ENCODE measurements around the gene IL9R.

The IL9R gene

GRCh38 chrX:155953055-155953454, 44.4 kb upstream of the IL9R start:
- Histone ChIP-seq H3K27me3 (ENCODE audit: insufficient read depth, low read length, poor library complexity, severe bottlenecking) (no peaks in the 10 kb centered on the region), H3K4me3 (ENCODE audit: low read length, poor library complexity, severe bottlenecking) (no peak overlapping the region), H3K9ac (ENCODE audit: low read depth, low read length, poor library complexity, severe bottlenecking) (no peak overlapping the region), H3K79me2 (ENCODE audit: insufficient read depth, low read length) (no peaks in the 10 kb centered on the region), H3F3A (ENCODE audit: low read depth) (no peaks in the 10 kb centered on the region), H3K4me1 (ENCODE audit: insufficient read depth, low read length, poor library complexity, severe bottlenecking) (no peaks in the 10 kb centered on the region), H4K20me1 (ENCODE audit: insufficient read depth, low read length, poor library complexity, severe bottlenecking) (no peaks in the 10 kb centered on the region), H2AFZ (ENCODE audit: low read length) (no peak overlapping the region), H3K9me3 (ENCODE audit: insufficient read depth, low read depth, low read length) (no peaks in the 10 kb centered on the region), H3K9me2 (replicated peaks; ENCODE audit: low read depth, low read length) (no peaks in the 10 kb centered on the region), H3K4me2 (ENCODE audit: low read depth, low read length, poor library complexity, severe bottlenecking) (no peak overlapping the region), H3K36me3 (ENCODE audit: insufficient read depth, low read length) (no peaks in the 10 kb centered on the region)
- TF ChIP-seq CTCF (conservative IDR thresholded peaks at IDR 0.05; ENCODE audit: low read length), result no peak
- no peak for TF ChIP-seq EZH2phosphoT487 (IDR thresholded peaks at IDR 0.05; ENCODE audit: borderline replicate concordance)

- Histone ChIP-seq H3K9ac (ENCODE audit: low read depth, low read length, poor library complexity, severe bottlenecking) (no peak overlapping the region), H4K20me1 (ENCODE audit: insufficient read depth, low read length, poor library complexity, severe bottlenecking) (no peaks in the 10 kb centered on the region), H3K4me2 (ENCODE audit: low read depth, low read length, poor library complexity, severe bottlenecking) (no peak overlapping the region), H3K36me3 (ENCODE audit: insufficient read depth, low read length) (no peaks in the 10 kb centered on the region), H3K4me3 (ENCODE audit: low read length, poor library complexity, severe bottlenecking) (no peak overlapping the region), H3K9me2 (replicated peaks; ENCODE audit: low read depth, low read length) (no peaks in the 10 kb centered on the region), H3K79me2 (ENCODE audit: insufficient read depth, low read length) (no peaks in the 10 kb centered on the region), H3F3A (ENCODE audit: low read depth) (no peaks in the 10 kb centered on the region), H3K27me3 (ENCODE audit: insufficient read depth, low read length, poor library complexity, severe bottlenecking) (no peaks in the 10 kb centered on the region), H2AFZ (ENCODE audit: low read length) (no peak overlapping the region), H3K4me1 (ENCODE audit: insufficient read depth, low read length, poor library complexity, severe bottlenecking) (no peaks in the 10 kb centered on the region), H3K9me3 (ENCODE audit: insufficient read depth, low read depth, low read length) (no peaks in the 10 kb centered on the region)
- TF ChIP-seq EZH2phosphoT487 (IDR thresholded peaks at IDR 0.05; ENCODE audit: borderline replicate concordance), result no peak
- TF ChIP-seq CTCF (conservative IDR thresholded peaks at IDR 0.05; ENCODE audit: low read length), result no peak
Observed at GRCh38 chrX:155954793-155955192, 42.7 kb upstream of the IL9R start.

GRCh38 chrX:155956099-155956498, 41.4 kb upstream of the IL9R start:
- Histone ChIP-seq H3K36me3 (ENCODE audit: insufficient read depth, low read length) (no peaks in the 10 kb centered on the region), H3K9me2 (replicated peaks; ENCODE audit: low read depth, low read length) (no peaks in the 10 kb centered on the region), H2AFZ (ENCODE audit: low read length) (no peak overlapping the region), H4K20me1 (ENCODE audit: insufficient read depth, low read length, poor library complexity, severe bottlenecking) (no peaks in the 10 kb centered on the region), H3K4me3 (ENCODE audit: low read length, poor library complexity, severe bottlenecking) (no peak overlapping the region), H3K27me3 (ENCODE audit: insufficient read depth, low read length, poor library complexity, severe bottlenecking) (no peaks in the 10 kb centered on the region), H3K9me3 (ENCODE audit: insufficient read depth, low read depth, low read length) (no peaks in the 10 kb centered on the region), H3K4me1 (ENCODE audit: insufficient read depth, low read length, poor library complexity, severe bottlenecking) (no peaks in the 10 kb centered on the region), H3K9ac (ENCODE audit: low read depth, low read length, poor library complexity, severe bottlenecking) (no peak overlapping the region), H3K4me2 (ENCODE audit: low read depth, low read length, poor library complexity, severe bottlenecking) (no peak overlapping the region), H3F3A (ENCODE audit: low read depth) (no peaks in the 10 kb centered on the region), H3K79me2 (ENCODE audit: insufficient read depth, low read length) (no peaks in the 10 kb centered on the region)
- TF ChIP-seq CTCF (conservative IDR thresholded peaks at IDR 0.05; ENCODE audit: low read length) (no peak), EZH2phosphoT487 (IDR thresholded peaks at IDR 0.05; ENCODE audit: borderline replicate concordance) (no peak)
